Measurements from ENCODE around the gene MACF1.

- no peak for TF ChIP-seq POLR2AphosphoS5 (IDR thresholded peaks at IDR 0.05)
- TF ChIP-seq POLR2A (IDR thresholded peaks at IDR 0.05; ENCODE audit: low read depth), result no peak
- TF ChIP-seq CTCF (IDR thresholded peaks at IDR 0.05), result no peak
- no peak for TF ChIP-seq EP300 (IDR thresholded peaks at IDR 0.05)
Observed at GRCh38 chr1:39173995-39174380, 30.5 kb upstream of the MACF1 start.

All from esophagus muscularis mucosa (tissue), 4 donors.